ENCODE measurements around the gene TSHZ1.

TSHZ1 gene

GRCh38 chr18:75227535-75228296 lies 17.1 kb downstream of the TSHZ1 start:
- TF ChIP-seq ZFX (IDR thresholded peaks at IDR 0.05) = no peak
- no peak for TF ChIP-seq CTCF (conservative IDR thresholded peaks at IDR 0.05)
- H3K27ac ChIP-seq = no peak overlapping the region

GRCh38 chr18:75228967-75229366 lies 18.4 kb downstream of the TSHZ1 start:
- TF ChIP-seq CTCF (conservative IDR thresholded peaks at IDR 0.05) = no peak
- no peak for TF ChIP-seq ZFX (IDR thresholded peaks at IDR 0.05)
- no peak overlapping the region for H3K27ac ChIP-seq

- no peak for TF ChIP-seq CTCF (conservative IDR thresholded peaks at IDR 0.05)
- TF ChIP-seq ZFX (IDR thresholded peaks at IDR 0.05) = no peak
- no peak overlapping the region for H3K27ac ChIP-seq
Measured at GRCh38 chr18:75229437-75229836, 18.8 kb downstream of the TSHZ1 start.

GRCh38 chr18:75230163-75231052 lies 19.8 kb downstream of the TSHZ1 start:
- no peak overlapping the region for H3K27ac ChIP-seq
- TF ChIP-seq CTCF (conservative IDR thresholded peaks at IDR 0.05) = no peak
- TF ChIP-seq ZFX (IDR thresholded peaks at IDR 0.05) = no peak

- H3K27ac ChIP-seq = no peak overlapping the region
- TF ChIP-seq ZFX (IDR thresholded peaks at IDR 0.05) = no peak
Measured at GRCh38 chr18:75231053-75231406, 20.4 kb downstream of the TSHZ1 start.

- no peak for TF ChIP-seq CTCF (conservative IDR thresholded peaks at IDR 0.05)
- no peak for TF ChIP-seq ZFX (IDR thresholded peaks at IDR 0.05)
- H3K27ac ChIP-seq = no peak overlapping the region
Measured at GRCh38 chr18:75234901-75235300, 24.3 kb downstream of the TSHZ1 start.

- TF ChIP-seq ZFX (IDR thresholded peaks at IDR 0.05) (no peak), CTCF (conservative IDR thresholded peaks at IDR 0.05) (no peak)
- H3K27ac ChIP-seq = no peak overlapping the region
Measured at GRCh38 chr18:75235896-75236295, 25.3 kb downstream of the TSHZ1 start.
